Activated CD8-positive, alpha-beta memory T cell treated with anti-CD3 and anti-CD28 coated beads, Interleukin-2, amount 50 U/mL, for 1 hour (primary cell): ENCODE measurements around the gene TMEM87A.

ENCODE experiments used
- DNase-seq: peaks from one replicate; pipeline ENCODE4 v3.0.0-alpha.2; 2020; ENCODE audit errors: extremely low read depth

The TMEM87A gene

DNA sequence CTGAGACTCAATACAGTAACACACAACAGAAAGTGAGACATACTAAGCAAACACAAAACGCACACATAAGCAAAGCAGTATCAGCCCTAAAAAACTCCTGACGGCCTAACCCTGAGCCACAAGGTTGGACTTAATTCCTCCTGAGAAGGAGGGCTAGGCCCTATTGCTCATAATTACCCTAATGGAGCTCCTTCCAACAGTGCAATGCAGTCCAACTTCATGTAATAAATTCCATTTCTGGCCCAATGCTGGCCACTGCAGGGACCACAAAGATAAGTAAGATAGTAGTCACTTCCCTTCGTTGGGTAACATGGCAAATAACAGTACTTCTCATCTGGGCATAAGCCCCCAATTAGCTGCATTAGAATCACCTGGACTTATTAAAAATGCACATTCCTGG, 69.3 kb downstream of the TMEM87A start:
- no peak for DNase-seq

DNA sequence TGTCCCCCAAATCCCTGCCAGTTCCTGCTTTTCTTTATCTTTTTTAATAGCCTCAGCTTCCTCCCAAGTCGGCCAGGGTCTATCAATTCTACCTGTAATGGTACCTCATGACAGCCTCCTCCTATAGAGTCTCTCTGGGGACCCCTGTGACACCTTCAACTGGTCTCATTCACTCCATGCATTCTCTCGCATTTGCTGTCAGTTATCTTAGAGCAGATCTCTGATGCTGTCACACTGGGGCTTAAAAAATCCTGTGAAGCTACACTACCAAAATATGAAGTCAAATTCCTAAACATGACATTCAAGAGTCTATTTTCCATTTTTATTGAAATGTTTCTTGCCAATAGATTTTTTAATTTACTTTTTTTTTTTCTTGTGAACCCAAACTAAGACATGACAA, 70.6 kb downstream of the TMEM87A start:
- no peak for DNase-seq

DNA sequence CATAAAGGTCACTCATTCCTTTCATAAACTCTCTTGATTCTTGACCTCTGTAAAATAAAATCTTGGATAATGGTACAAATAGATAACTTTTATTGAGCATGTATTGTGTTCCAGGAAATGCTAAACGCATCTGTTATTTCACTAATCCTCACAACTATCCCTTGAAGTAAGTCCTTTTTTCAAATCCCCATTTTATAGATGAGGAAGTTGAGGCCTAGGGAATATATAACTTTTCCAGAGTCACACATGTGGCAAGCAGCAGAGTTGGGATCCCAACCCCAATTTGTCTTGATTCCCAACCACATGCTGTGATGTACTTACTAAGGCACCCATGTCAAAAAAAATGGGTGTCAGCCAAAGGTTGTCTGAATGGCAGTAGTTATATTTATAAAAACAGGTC, 71.4 kb downstream of the TMEM87A start:
- DNase-seq: no peak

DNA sequence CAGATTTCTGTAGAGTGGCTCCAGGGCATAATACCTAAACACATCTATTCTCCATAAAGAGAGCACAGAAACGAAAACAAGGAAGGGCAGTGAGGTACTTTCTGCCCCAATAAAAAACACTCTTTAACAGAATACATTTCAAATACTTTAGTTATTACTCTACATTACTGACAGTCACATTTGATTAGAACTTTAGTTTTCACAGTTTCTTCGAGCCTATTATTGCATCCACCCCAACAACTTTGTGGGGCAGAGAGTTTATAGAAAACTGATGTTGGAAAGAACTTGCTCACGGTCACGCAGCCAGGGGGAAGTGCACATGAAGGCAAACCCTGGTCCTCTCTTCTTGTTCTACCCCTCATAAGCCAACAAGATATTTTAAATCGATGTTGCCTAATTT, 74.1 kb downstream of the TMEM87A start:
- no peak for DNase-seq

DNA sequence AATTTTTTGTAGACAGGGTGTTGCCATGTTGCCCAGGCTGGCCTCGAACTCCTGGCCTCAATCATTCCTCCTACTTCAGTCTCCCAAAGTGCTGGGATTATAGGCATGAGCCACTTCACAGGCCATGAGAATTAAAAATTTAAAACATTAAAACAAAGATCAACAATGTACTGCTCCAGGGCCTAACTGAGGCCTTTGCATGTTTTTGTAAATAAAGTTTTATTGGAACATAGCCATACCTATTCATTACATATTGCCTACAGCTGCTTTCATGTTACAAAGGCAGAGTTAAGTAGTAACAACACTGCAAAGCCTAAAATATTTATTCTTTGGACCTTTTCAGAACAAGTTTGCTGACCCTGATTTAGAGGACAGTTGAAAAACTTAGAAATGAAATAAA, 74.7 kb downstream of the TMEM87A start:
- no peak for DNase-seq

DNA sequence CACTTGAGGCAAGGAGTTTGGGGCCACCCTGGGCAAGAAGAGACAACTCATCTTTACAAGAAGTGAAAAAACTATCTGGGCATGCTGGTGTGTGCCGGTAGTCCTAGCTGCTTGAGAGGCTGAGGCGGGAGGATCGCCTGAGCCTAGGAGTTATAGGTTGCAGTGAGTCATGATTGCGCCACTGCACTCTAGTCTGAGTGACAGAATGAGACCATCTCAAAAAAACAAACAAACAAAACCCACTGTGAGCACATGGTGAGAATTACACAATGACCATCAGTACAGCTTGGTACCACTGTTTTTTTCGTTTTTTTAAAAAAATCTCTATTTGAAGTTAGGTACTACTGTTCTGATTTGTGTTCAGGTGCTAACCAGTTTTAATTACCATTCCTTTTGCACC, 78.7 kb downstream of the TMEM87A start:
- no peak for DNase-seq

DNA sequence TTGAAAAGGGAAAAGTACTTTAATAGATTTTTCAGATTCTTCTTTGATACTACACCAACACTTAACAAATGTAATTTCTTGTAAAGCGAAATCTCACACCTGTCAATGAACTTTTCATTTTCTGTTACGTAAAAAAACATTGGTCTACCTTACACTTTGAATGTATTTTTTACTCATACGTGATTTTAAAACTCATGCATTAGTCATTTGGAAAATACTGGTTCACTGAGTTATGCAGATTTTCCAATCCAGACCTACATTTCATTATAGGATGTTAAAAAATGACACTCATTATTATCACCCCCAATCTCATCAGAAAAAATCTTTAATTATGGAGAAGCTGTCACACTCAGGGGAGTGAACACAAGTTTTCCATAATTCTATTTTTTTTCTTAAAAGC, 79.8 kb downstream of the TMEM87A start:
- no peak for DNase-seq

DNA sequence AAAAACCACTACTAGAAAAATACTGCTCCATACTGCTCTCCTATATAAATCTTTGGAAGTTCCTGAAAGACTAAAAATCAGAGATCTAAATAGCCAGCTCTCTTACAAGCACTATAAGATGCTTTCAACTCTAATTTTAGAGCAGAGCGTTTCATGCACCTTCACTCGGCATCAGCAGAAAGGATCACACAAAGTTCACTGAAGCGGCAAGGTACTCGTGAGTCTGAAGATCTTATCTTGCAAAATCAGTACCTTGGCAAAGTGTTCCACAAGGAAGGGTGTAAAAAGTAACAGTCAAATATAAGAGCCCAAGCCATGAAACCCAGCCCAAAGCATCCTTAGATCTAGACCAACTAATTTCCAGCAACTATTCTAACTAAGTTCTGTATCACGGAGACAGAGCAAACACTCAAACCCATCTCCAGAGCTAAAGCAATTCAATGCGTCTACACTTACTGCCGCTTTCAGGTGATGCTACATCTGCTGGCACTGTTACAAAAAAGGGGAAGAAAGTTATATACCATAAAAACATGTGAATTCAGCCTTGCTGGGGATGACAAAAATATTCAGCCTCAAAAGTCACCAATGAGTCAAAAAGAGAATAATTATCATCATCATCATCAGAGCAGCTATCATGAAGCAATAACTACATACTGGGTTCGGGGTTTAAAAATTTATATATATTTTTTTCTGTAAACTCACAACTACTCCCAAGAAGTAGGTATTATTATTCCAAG, 81.5 kb downstream of the TMEM87A start:
- DNase-seq: no peak

DNA sequence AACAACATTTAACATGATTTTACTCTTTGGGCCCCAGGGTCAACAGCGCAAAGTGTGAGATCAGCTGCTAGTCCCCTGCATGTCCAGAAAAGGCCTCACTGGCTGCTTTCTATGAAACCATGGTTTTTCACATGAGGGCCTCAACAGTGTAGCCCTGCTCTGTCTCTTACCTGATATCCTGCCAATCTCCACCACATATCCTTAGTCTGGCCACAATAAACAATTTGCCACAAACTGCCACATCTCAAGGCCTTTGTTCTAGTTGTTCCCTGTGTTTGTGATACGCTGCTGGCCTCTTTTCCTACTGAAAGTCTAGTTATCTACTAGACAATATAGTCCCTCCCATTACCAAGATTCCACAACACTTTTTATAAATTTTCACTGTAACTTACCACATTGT, 82.9 kb downstream of the TMEM87A start:
- no peak for DNase-seq

DNA sequence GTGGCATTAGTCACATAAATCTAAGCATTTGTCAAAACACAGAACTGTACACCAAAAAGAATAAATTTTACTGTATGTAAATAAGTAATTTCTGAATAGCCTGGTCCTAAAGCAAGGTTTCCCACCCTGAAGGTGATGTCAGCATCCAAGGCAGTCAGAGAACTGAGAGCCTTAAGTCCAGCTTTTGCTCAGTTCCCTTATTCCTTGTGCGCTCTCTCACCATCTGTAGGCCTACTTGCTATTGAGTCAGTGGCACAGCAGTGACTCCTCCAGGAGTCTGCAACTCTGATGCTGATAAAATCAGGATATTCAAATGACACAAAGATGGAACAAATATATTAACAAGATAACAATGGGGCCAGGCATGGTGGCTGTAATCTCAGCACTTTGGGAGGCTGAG, 87.4 kb downstream of the TMEM87A start:
- no peak for DNase-seq

DNA sequence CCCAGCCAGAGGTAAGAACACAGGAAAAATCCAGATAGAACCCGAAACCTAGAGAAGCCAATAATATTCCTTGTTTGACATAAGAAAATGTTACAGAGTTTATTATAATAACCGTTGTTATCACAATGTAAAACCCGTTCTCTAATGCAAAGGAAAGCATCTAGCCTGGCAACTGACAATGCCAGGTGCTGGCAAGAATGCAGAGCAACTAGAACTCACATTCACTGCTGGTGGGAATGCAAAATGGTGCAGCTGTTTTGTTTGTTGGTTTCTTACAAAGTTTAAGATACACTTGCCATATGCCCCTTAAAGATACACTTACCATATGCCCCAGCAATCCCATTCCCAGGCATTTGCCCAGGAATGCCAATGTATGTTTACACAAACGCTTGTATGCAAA, 88.5 kb downstream of the TMEM87A start:
- DNase-seq: no peak

DNA sequence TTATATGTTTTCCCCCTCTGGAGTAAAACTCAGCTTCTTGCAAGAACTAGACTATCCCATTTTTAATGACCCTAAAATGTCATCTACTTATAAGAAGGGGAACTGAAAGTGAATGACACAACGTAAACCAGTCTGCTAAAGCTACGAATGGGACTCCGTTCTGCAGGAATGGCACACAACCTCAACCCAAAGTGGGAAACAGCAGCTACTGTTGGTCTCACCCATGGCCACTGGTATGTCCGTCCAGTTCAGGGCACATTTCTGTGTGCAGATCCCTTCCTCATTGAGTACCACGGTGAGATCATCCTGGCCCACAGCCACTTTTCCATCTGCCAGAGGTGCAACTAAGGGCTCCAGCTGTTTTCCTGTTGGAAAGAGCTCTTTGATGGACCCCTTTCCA, 88.9 kb downstream of the TMEM87A start:
- DNase-seq: no peak

DNA sequence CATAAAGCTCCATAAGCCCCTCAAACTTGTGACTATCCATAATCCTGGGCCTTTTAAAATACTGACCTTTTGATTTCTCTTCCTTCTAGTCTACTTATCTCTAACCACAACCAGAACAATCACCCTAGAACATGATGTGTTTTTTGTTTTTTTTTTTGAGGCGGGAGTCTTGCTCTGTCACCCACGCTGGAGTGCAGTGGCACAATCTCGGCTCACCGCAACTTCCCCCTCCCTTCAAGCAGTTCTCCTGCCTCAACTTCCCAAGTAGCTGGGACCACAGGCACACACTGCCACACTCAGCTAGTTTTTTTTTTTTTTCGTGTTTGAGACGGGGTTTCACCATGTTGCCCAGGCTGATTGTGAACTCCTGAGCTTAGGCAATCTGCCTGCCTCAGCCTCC, 90.3 kb downstream of the TMEM87A start:
- DNase-seq: no peak

DNA sequence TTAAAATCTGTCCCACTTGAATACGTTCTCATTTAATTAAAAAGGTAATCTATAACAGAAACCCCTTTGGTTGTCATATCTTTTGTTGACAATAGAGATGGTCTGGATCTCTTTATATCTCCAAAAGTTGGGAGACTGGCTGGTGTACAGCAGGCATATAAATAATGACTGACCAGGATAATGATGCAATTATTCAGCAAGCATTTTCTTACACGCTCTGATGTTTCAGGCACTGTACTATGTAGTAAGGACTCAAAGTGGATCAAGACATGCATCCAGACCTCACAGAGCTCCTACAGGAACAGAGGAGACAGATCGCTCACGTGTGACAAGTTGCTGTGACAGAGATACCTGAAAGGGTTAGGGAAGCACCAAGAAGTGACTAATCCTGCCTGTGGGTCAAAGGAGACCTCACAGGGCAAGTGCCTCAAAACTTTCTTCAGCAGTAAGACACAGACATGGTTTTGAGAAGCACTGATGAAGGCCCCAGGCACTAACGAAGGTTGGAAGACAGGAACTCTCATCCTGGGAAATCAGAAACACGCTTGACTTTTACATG, 90.8 kb downstream of the TMEM87A start:
- no peak for DNase-seq

DNA sequence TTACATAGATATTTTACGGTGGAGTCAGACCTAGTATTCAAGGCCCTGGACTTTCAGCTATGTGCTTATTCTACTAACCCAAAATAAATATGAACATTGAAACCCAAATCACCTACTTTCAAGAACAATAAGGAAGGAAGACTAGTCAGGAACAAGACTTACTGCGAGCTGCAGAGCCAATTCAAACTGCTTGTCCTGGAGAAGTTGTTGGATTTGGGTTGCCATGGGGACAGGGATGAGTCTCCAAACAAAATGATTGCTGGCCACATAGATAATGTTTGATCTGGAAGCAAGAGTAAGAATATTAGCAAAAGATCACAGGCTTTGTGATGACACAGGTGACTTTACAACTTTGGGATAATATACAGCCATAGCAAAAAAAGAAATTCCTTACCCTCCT, 95.2 kb downstream of the TMEM87A start:
- DNase-seq: no peak

DNA sequence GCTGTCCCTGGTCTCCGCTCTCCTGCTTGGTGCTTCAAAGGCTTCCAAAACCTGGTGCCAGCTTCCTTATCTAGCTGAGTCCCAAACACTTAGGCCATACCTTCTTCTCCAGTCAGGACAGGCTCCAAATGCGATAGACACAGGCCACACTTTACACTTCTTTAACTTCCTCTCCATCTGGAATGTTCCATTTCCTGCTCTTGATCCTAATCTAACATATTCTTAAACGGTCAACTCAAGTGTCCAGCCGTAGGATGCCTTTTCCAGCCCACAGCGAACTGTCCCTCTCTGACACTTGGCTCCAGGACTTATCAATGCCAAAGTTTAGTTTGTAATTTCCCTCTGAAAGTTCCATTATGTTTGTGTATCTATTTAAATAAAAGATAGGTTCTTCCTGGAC, 97.6 kb downstream of the TMEM87A start:
- DNase-seq: no peak

DNA sequence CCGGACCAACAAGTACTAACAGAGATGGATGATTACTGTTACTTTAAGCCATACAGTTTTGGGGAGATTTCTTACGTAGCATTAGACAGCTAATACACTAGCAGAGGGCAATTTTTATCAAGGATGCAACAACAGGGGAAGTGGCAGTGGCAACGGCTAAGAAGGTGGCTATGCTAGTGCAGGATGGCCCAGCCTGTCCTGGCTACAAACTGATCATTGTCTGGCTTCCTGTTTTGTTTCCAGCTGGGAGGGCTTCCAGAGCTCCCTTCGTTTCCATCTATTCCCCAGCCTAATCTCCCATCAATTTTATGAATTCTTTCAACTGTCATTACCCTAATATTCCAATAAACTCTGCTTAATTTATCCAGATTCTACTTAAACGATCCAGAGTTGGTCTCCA, 100.8 kb downstream of the TMEM87A start:
- DNase-seq: no peak

DNA sequence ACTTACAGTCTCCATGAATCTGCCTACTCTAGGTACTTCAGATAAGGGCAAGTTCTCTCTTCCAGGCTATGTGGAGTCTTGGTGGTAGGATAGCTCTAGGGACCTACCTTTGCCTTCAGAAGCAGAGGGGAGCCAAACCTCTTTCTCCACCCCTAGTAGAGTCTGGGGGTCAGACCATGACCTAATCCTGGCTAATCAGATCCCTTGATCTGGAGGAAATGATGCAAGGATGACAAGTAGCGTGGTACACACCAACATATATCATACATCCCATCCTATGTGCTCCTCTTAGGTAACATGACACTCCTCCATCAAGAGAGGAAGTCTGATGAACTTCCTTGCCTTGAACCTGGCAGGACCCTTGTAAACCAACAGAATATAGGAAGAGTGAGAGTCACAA, 101.4 kb downstream of the TMEM87A start:
- DNase-seq: no peak

DNA sequence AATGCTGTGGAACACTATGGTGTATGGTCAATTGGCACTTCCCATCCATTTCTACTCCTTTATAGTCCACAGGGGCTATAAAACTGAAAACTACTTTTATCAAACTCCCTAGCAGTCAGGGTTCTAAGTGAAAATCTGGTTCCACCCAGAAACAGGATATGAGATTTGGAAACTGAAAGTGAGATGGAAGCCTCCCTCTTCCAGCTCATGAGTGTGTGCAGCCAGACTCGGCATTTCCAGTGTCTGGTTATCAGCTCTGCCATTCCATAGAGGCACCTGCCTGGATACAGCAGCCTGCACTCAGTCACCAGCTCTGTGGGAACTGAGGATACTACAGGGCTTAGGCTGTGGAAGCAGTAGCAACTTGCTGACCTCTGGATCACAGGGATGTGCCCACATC, 102.1 kb downstream of the TMEM87A start:
- no peak for DNase-seq

DNA sequence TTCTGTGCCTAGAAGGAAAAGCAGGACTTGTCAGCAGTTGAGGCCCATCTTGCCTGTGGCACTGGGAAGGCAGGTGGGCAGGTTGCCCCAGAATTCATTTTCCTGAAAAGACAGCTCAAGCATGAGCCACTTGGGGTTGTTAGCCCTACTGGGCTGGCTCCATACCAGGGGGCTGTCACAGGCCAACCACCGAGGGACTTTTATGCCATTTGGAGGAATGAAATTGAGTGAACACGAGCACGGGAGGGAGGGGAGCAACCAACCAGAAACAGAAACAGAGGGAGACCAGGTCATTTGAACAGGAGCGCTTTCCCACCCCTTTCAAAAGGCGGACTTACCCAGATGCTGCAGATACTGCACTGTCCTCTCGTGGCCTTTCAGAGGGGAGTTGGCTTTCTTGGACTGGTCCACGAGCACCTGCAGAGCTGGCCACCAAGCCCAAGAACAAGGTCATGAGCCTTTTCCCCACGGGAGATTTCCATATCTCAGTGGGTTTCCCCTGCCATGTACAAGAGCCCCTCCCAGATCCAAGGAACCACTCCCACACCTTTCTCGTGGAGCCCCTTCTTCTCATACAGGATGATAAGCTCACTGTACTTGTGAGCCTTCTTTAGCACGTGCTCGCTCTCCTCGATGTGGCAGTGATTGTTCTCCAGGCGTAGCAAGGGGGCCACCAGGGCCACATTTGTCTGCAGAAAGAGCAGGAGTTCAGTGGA, 106.8 kb downstream of the TMEM87A start:
- no peak for DNase-seq

DNA sequence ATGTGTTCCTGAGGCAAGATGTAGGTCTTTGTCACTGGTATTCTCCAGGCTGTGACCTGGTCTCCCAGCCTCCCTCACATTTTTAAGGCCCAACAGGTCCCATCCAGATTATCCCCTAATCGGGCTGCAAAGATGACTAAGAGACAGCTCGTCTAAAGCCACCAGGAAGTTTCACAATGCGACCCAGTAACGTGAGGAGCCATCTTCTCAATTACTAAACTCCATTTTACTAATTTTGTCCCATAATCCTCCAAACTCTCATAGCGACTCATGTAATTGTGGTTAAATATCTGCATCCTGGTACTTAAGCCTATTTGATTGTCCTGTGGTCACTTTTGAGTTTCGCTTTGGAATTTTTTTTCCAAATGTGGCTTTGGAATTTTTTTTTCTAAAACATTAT, 108.1 kb downstream of the TMEM87A start:
- DNase-seq: no peak

DNA sequence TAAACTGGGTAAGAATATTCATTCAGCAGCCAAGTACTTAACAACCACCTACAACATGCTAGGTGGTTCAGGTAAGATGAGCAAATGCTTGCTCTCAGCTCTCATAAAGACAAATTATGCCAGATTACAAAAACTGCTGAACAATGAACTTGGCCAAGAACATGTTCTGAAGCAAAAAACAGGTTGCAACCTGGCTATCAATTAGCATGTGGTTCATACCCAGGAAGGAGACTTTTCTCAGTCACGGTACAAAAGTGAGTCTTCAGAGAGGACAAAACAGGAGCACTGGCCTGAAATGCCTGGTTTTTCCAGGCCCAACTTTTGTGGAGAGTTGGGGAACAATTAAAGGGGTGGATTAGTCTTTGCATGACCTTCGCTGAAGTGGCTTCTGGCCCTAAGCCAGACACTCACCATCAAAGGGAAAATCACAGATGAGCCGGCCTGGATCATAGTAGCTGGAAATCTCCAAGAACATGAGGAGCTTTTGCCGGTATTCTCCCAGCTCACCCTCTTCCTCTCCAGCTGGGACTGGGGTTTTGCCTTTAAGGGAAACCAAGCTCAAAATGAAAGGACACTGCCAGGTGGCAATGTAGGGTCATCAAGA, 109.2 kb downstream of the TMEM87A start:
- DNase-seq: no peak

DNA sequence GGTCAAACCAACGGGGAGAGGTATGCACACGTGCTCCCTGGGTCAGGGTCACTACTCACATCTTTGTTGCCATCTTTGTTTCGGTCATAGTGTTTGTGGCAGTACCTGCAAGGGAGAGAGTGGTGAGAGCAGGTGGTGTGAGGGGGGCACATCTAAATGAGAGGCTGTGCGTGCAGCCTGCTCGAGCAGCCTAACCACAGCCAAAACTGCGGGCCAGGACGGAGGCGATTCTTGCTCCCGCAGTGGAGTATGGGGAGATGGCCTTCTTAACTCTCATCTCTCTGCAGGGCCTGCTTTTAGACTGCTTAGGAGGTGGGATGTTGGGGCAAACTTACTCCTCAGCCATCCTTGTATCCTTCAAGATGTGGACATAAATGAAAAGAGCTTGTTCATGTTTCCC, 109.9 kb downstream of the TMEM87A start:
- no peak for DNase-seq
